SK-N-SH treated with all-trans-retinoic acid at 6 μM for 48 hours (cell line): Measurements from ENCODE around the gene INSR.

Experiments
- ZNF70 ChIP-seq: fragments of 450-650 bp; formaldehyde crosslinking; IDR thresholded peaks from 2 replicates; pipeline ENCODE4 v1.5.0; 2020; ENCODE audit warnings: mild to moderate bottlenecking, moderate library complexity
- ZNF8 ChIP-seq: fragments of 450-650 bp; formaldehyde crosslinking; IDR thresholded peaks from 2 replicates; pipeline ENCODE4 v1.5.0; 2020; ENCODE audit warnings: mild to moderate bottlenecking, moderate library complexity

DNA sequence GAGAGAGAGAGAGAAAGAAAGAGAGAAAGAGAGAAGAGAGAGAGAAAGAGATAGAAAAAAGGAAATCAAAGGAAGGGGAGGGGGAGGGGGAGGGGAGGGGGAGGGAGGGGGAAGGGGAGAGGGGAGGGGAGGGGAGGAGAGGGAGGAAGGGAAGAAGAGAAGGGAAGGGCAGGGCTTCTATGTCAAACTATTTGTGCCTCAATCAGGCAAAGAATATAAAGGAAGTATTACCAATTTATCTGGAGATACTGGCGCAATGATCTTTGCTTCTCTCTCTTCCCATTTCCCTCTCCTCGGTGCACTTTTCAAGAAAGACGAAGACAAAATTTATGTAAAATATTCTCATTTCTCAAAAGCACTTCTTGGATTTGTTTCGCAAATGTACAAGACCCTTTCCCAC, 9.3 kb upstream of the INSR start:
- TF ChIP-seq ZNF8 (no peak), ZNF70 (CRISPR knock-in tag) (no peak)
